OCI-LY7 (cell line): ENCODE data around the gene UQCRFS1.

Experiments
- EZH2phosphoT487 ChIP-seq: fragments of 200-600 bp; sonication (generic); IDR thresholded peaks from 2 replicates; pipeline ENCODE4 v1.6.1; 2018; ENCODE audit warnings: low read depth, borderline replicate concordance, mild to moderate bottlenecking, mixed run types, antibody characterized with exemption, low read length, moderate library complexity, mixed read lengths
- TF ChIP-seq, protein P1 (sequence below): fragments of 200-600 bp; sonication (generic); conservative IDR thresholded peaks from 2 replicates; pipeline ENCODE4 v1.5.1; 2014; ENCODE audit warnings: mild to moderate bottlenecking, antibody characterized with exemption, low read length, moderate library complexity, mixed read lengths

DNA sequence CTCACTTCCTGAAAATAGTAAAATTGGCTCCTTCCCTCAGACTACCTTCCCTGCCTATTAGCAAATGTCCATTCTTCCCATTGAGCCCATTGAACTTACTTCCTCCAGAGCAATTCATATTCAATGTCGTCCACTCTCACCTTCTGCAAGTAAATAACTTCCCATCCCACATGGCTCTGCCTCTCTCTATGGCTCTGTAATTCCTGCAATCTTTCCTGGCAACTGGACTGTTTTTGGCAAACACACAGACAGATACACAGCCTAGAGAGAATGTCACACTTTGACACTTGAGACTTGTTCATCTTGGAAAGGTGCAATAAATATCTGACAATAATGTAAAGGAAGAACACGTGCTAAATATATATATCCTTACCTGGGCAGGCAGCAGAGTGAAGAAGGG lies 18.3 kb downstream of the UQCRFS1 start:
- TF ChIP-seq EZH2phosphoT487, result no peak
- TF ChIP-seq, protein P1, sequence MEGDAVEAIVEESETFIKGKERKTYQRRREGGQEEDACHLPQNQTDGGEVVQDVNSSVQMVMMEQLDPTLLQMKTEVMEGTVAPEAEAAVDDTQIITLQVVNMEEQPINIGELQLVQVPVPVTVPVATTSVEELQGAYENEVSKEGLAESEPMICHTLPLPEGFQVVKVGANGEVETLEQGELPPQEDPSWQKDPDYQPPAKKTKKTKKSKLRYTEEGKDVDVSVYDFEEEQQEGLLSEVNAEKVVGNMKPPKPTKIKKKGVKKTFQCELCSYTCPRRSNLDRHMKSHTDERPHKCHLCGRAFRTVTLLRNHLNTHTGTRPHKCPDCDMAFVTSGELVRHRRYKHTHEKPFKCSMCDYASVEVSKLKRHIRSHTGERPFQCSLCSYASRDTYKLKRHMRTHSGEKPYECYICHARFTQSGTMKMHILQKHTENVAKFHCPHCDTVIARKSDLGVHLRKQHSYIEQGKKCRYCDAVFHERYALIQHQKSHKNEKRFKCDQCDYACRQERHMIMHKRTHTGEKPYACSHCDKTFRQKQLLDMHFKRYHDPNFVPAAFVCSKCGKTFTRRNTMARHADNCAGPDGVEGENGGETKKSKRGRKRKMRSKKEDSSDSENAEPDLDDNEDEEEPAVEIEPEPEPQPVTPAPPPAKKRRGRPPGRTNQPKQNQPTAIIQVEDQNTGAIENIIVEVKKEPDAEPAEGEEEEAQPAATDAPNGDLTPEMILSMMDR, result no peak
